Measurements from ENCODE around the gene RILPL1.
A peak's percentile ranks its signal among the peaks of the same experiment; 100 is the strongest.
"Not testable (repeated sequence)": the region's sequence is repeated elsewhere in the genome, so short reads cannot be mapped to it uniquely, and the experiment has no call there.

RILPL1 gene

GRCh38 chr12:123457980-123458779 lies 75.3 kb downstream of the RILPL1 start, which contains the start of gene SNRNP35:
SNRNP35 (plus strand) TSS chr12:123458139; CDS start chr12:123465541, 7,402 bp downstream.
- DNase-seq: peak; percentile 80

DNA sequence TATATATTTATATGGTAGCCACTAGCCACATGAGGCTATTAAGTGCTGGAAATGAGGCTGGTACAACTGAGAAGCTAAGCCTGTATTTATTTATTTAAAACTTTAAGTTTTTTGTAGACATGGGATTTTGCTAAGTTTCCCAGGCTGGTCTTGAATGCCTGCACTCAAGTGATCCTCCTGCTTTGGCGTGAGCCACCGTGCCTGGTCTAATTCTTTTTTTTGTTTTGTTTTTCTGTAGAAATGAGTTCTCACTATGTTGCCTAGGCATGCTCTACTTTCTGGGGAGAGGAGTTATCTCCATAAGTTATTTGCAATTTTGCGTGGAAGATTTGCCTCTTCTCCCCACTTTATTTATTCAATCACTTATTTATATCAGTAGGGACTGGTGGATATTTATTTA lies 80.4 kb downstream of the RILPL1 start:
- DNase-seq: no peak

DNA sequence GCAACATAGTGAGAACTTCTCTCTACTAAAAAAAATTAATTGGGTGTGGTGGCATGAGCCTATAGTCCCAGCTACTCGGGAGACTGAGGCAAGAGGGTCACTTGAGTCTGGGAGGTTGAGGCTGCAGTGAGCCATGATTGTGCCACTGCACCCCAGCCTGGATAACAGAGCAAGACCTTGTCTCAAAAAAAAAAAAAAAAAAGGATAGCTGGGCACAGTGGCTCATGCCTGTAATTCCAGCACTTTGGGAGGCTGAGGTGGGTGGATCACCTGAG lies 81.3 kb downstream of the RILPL1 start:
- DNase-seq: not testable (repeated sequence)

GRCh38 chr12:123450636-123451035 lies 82.9 kb downstream of the RILPL1 start:
- no peak for DNase-seq

GRCh38 chr12:123449856-123450255 lies 83.7 kb downstream of the RILPL1 start:
- peak; percentile 23 for DNase-seq

DNA sequence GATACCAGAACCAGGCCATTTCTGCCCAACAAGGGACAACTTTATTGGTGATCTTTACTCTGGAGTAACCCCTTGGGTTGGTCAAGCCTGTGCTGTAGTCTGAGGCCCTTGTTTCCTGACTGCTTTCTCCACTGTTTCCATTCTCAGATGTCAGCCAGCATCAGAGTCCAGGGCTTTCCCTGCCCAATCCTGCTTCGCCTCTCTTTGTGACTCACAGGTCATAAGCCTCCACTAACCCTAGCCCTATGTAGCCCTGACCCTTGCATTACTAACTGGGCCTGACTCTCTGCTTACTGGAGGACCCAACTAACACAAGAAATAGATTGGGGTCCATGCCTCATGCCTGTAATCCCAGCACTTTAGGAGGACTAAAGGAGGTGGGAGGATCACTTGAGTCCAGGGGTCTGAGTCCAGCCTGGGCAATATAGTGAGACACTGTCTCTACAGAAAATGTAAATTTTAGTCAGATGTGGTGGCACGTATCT lies 84.2 kb downstream of the RILPL1 start:
- peak; percentile 29 for DNase-seq

DNA sequence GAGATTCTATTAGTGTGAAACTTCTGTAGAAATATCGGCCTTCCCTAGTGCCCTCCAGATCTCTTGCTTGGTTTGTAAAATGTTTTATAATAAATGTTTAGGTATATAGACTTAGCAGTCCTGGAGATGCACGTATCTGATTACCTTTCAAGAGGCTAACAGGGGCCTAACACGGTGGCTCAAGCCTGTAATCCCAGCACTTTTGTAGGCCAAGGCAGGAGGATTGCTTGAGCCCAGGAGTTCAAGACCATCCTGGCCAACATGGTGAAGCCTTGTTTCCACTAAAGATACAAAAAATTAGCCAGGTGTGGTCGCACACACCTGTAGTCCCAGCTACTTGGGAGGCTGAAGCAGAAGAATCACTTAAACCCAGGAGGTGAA lies 87.2 kb downstream of the RILPL1 start:
- DNase-seq: no peak

DNA sequence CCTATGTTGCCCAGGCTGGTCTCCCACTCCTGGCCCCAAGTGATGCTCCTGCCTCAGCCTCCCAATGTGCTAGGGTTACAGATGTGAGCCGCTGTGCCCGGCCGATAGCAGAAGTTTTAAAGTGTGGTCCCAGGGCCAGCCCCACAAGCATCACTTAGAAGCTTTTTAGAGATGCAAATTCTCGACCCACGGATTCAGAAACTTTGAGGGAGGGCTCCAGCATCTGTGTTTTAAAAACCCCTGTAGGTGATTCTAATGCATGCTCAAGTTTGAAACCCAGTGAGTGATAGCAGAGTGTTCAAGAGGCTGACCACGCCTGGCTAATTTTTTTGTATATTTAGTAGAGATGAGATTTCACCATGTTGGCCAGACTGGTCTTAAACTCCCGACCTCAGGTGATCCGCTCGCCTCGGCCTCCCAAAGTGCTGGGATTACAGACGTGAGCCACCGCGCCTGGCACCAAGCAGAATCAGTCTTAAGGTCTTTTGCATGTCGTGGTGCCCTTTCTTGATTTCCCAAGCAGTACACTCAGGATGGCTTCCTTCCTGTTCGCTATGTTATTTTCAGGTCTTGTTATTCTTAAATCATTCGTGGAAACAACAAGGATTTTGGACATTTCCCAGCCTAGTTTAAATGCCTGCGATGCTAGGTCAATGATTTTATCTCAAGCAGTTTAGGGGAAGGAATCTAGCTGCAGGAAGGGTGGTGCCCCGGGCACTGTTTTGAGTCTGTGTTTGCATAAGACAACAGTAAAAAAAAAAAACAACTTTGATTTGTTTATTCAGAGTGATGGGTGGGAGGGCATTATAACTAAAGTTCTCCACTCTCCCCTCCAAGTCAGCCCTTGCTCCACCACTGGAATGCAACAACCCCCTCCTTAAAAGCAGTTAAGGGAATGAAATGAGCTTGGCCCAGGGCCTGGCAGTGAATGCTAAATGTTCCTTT lies 87.9 kb downstream of the RILPL1 start:
- DNase-seq: peak; percentile 18

DNA sequence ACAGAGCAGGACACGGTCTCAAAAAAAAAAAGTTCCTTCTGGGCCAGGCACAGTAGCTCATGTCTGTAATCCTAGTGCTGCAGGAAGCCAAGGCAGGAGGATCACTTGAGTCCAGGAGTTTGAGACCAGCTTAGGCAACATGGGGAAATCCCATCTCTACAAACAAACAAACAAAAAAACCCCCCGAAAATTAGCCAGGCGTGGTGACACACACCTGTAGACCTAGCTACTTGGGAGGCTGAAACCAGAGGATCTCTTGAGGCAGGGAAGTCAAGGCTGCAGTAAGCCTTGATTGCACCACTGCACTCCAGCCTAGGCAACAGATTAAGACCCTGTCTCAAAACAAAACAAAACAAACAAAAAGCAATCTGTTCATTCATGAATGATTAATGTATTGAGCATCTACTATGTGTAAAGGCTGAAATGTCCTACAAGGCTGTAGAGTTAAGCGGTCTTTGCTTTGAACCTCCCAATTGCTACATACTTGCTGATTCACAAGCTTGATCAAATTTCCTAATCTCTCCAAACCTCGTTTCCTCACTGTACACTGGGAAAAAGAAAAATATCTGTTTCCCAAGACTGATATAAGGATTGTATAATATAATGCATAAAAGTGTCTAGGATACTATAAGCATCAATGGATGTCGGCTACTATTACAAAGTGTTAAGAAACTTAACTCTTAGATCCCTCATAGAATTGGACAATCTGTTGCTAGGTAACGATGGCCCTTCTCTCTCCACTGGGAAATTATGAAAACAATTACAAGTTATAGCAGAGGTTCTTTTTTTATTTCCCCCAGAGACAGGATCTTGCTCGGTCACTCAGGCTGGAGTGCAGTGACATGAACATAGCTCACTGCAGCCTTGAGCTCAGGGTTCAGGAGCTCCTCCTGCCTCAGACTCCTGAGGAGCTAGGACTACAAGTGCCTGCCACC lies 89.2 kb downstream of the RILPL1 start:
- DNase-seq: no peak

DNA sequence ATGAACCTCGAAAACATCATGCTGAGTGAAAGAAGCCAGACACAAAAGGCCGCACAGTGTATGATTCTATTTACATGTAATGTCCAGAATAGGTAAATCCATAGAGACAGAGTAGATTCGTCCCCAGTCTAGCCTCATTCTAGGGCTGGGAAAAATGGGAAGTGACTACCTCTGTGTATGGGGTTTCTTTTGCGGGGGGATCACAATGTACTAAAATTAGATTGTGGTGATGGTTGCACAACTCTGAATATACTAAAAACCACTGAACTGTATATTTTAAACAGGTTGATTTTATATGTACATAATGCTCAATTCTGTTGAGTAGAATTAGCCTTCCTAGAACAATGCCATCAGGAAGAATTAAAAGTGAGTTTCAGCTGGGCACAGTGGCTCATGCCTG lies 90.7 kb downstream of the RILPL1 start:
- DNase-seq: peak; percentile 89

GRCh38 chr12:123441523-123442164 lies 91.9 kb downstream of the RILPL1 start:
- no peak for DNase-seq

DNA sequence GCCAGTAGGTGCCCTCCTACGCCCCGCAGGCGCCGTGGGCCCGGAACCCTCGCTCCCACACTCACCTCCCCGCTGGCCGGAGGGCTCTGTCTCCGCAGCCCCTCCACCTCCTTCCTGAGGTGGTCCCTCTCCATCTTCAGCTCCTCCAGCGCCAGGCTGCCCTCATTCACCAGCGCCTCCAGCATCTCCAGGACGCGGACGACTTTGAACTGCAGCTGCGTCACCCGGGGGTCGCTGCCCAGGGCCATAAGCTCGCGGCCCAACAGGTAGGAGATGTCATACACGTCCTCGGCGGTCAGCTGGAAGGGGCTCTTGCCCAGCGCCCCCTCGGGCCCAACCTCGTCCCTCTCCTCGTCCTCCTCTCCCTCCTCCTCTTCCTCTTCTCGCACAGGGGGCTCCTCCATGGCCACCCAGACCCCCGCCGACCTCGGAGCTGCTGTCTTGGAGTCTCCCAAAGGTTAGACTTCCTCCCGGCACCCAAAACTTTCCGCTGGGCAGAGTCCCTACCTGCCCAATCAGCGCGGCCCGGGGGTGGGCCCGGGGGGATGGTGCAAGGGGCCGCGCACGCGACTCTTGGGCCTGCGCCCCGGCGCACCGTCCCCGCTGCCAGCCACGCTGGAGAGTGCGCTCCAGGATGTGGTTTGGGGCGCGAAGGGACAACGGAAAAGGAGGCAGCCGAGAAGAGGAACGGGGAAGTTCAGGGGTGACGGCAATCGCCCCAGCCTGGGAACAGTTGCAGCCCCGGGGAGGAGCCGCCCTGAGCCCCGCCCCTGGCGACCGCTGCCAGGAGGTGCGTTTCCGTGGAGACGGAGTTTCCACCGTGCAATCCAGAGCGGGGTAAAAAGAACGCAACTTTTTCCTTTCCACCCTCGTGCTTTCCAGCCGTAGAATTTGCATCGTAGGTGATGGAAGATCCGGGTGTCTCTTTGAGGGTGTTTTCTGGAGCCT lies 97.2 kb downstream of the RILPL1 start, which contains the start of gene RILPL2:
RILPL2 (minus strand) TSS at position 668 of the 948 bp plus-strand sequence; CDS start at position 404, 264 bp downstream.
- peak; percentile 97 for DNase-seq

- DNase-seq: peak; percentile 25
Measured at GRCh38 chr12:123435636-123436016, 97.9 kb downstream of the RILPL1 start.

GRCh38 chr12:123433615-123434014 lies 99.9 kb downstream of the RILPL1 start:
- DNase-seq: no peak

- DNase-seq: peak; percentile 57
Measured at GRCh38 chr12:123431951-123432817, 101.3 kb downstream of the RILPL1 start.

GRCh38 chr12:123429101-123429500 lies 104.4 kb downstream of the RILPL1 start:
- DNase-seq: not testable (repeated sequence)

DNA sequence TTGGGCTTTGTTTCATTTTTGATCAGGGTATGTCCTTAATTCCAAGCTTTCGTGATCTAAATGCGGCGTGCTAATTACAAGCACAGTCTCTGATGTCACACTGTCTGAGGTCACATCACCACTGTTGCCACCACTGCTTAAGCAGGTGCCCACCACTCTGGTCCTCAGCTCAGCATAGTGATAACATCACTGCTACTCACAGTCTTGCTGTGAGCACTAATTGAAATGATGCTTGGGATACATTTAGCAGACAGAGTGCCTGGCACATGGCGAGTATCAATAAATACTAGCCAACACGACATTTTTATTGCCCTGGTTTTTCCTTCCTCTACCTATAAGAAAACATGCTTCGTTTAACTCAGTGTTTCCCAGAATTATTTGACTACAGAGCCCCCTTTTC lies 104.9 kb downstream of the RILPL1 start:
- no peak for DNase-seq

DNA sequence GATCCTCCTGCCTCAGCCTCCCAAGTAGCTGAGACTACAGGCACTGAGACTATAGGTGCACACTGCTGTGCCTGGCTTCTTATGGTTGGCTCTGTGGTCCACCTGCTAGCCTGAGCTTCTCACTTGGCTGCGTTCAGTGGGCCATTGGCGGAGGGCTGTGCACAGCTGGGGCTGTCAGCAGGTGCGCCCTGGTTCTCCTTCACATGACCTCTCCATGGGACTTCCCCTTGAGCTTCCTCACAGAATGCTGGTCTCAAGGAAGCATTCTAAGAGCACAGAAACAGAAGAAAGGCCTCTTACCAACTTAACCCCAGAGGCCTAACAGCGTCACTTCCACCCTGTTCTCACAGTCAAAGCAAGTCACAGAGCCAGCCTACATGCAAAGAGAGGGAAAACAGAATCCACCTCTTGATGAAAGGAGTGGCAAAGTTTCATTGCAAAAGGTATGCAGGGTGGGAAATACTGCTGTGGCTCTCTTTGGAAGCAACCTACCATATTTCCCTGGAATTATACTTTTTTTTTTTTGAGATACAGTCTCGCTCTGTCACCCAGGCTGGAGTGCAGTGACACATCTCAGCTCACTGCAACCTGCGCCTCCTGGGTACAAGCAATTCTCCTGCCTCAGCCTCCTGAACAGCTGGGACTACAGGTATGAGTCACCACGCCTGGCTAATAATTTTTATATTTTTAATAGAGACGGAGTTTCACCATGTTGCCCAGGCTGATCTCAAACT lies 106.3 kb downstream of the RILPL1 start:
- DNase-seq: no peak

- no peak for DNase-seq
Measured at GRCh38 chr12:123421314-123421713, 112.2 kb downstream of the RILPL1 start.

Data from MV-4-11 (cell line).